SJCRH30 (cell line): Measurements from ENCODE around the gene COA3. TPM values are rescaled to one million over a fixed set of nuclear protein-coding genes. Genes with fewer than 3 reads are reported as not detected.
"Not testable (repeated sequence)": the region's sequence is repeated elsewhere in the genome, so short reads cannot be mapped to it uniquely, and the experiment has no call there.

Experiments
- DNase-seq, 2 experiments: peaks; one replicate each; pipeline ENCODE4 v3.0.0-alpha.2; 2015 to 2020
- H3K27ac ChIP-seq: fragments of 250-450 bp; sonication (Bioruptor Pico); 2 replicates; pipeline ENCODE4 v1.5.1; 2020; ENCODE audit warnings: mild to moderate bottlenecking, moderate library complexity
- H3K27me3 ChIP-seq: fragments of 250-450 bp; sonication (Bioruptor Pico); 2 replicates; pipeline ENCODE4 v1.5.1; 2020; ENCODE audit warnings: mild to moderate bottlenecking, moderate library complexity
- H3K36me3 ChIP-seq: fragments of 250-450 bp; sonication (Bioruptor Pico); 2 replicates; pipeline ENCODE4 v1.5.1; 2020; ENCODE audit warnings: mild to moderate bottlenecking, moderate library complexity
- H3K4me1 ChIP-seq: fragments of 250-450 bp; sonication (Bioruptor Pico); 2 replicates; pipeline ENCODE4 v1.5.1; 2020; ENCODE audit warnings: mild to moderate bottlenecking, moderate library complexity
- H3K4me3 ChIP-seq: fragments of 250-450 bp; sonication (Bioruptor Pico); 2 replicates; pipeline ENCODE4 v1.5.1; 2020; ENCODE audit warnings: mild to moderate bottlenecking, moderate library complexity
- H3K9me3 ChIP-seq: fragments of 250-450 bp; sonication (Bioruptor Pico); replicated peaks from 2 replicates; pipeline ENCODE4 v1.5.1; 2020; ENCODE audit warnings: mild to moderate bottlenecking, moderate library complexity
- total RNA-seq: library from RNA; depleted of rRNA; stranded (reverse); fragments of >200 nt; shearing (Covaris generic); gene quantifications from 2 replicates; pipeline ENCODE4 v1.2.3, GENCODE V29; 2014

Gene COA3
- total RNA-seq, 1 experiment from 2014 or later, result 107 TPM

- H3K4me1 ChIP-seq, result no peaks in the 10 kb centered on the region
- DNase-seq, result no peak
- H3K36me3 ChIP-seq, result peaks cover 13% of the 10 kb centered on the region
- no peak within 1 kb of the TSS for H3K27ac ChIP-seq
- H3K27me3 ChIP-seq, result no peaks in the 10 kb centered on the region
- H3K4me3 ChIP-seq, result no peak within 1 kb of the TSS
- H3K9me3 ChIP-seq, result no peaks in the 10 kb centered on the region
Observed at GRCh38 chr17:42779936-42780850, 18.3 kb downstream of the COA3 start, which contains the start of gene WNK4. Gene WNK4 (plus strand): TSS chr17:42780610. CDS start chr17:42780699, 89 bp downstream.

DNA sequence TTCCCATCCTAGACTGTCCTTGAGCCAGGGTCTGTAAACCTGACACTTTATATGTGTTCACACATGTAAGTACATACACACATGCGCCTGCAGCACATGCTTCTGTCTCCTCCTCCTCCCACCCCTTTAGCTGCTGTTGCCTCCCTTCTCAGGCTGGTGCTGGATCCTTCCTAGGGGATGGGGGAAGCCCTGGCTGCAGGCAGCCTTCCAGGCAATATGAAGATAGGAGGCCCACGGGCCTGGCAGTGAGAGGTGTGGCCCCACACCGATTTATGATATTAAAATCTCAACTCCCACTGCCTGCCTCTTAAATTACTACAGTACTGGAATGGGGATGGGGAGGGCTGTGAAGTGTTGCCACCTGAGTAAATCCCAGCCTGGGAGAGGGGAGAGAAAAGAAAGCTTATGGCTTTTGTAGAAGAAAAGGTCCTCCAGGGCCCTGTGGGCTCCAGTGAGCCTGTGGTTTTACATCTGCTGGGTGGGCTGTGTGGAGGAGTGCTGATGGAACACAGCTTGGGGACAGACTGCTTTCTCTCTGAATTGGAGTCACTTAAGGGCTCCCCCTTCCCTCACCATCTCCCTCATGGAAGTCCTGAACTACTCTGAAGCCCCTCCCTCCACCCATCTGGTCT, 19.1 kb downstream of the COA3 start:
- no peak for DNase-seq
- no peaks in the 10 kb centered on the region for H3K9me3 ChIP-seq
- no peak overlapping the region for H3K27ac ChIP-seq

GRCh38 chr17:42778570-42778969, 19.9 kb downstream of the COA3 start:
- Histone ChIP-seq H3K27me3 (no peaks in the 10 kb centered on the region), H3K4me1 (peaks cover 9% of the 10 kb centered on the region; the same call in 1 of the 2 replicates), H3K4me3 (no peak overlapping the region), H3K9me3 (no peaks in the 10 kb centered on the region), H3K36me3 (peaks cover 13% of the 10 kb centered on the region), H3K27ac (no peak overlapping the region)
- DNase-seq, result no peak

More for the DNA sequence above, 19.1 kb downstream of the COA3 start:
- Histone ChIP-seq H3K4me3 (no peak overlapping the region), H3K36me3 (peaks cover 13% of the 10 kb centered on the region), H3K4me1 (peaks cover 5% of the 10 kb centered on the region; the same call in 1 of the 2 replicates), H3K27me3 (no peaks in the 10 kb centered on the region)

- H3K4me3 ChIP-seq, result no peak overlapping the region
- H3K4me1 ChIP-seq, result peaks cover 9% of the 10 kb centered on the region; the same call in 1 of the 2 replicates
- DNase-seq, result no peak
- H3K27me3 ChIP-seq, result no peaks in the 10 kb centered on the region
- H3K27ac ChIP-seq, result no peak overlapping the region
- H3K36me3 ChIP-seq, result peaks cover 13% of the 10 kb centered on the region
- H3K9me3 ChIP-seq, result no peaks in the 10 kb centered on the region
Observed at GRCh38 chr17:42775534-42776098, 22.9 kb downstream of the COA3 start.

GRCh38 chr17:42774066-42774745, 24.3 kb downstream of the COA3 start:
- no peak for DNase-seq
- Histone ChIP-seq H3K4me1 (peaks cover 9% of the 10 kb centered on the region; the same call in 1 of the 2 replicates), H3K27ac (peak overlapping the region; percentile 71)

GRCh38 chr17:42773290-42774035, 25.0 kb downstream of the COA3 start, which contains the start of gene VPS25:
Gene VPS25 (plus strand): TSS chr17:42773449. CDS start chr17:42773476, 27 bp downstream.
- peak; percentile 84 to 89 for DNase-seq
- Histone ChIP-seq H3K9me3 (no peaks in the 10 kb centered on the region), H3K27ac (peak within 1 kb of the TSS; percentile 71), H3K4me3 (peak within 1 kb of the TSS; percentile 74), H3K36me3 (peaks cover 8% of the 10 kb centered on the region; the same call in 1 of the 2 replicates), H3K4me1 (peaks cover 9% of the 10 kb centered on the region; the same call in 1 of the 2 replicates), H3K27me3 (no peaks in the 10 kb centered on the region)

More at GRCh38 chr17:42774066-42774745, 24.3 kb downstream of the COA3 start:
- Histone ChIP-seq H3K27me3 (no peaks in the 10 kb centered on the region), H3K4me3 (peak overlapping the region; percentile 74), H3K36me3 (peaks cover 12% of the 10 kb centered on the region), H3K9me3 (no peaks in the 10 kb centered on the region)

DNA sequence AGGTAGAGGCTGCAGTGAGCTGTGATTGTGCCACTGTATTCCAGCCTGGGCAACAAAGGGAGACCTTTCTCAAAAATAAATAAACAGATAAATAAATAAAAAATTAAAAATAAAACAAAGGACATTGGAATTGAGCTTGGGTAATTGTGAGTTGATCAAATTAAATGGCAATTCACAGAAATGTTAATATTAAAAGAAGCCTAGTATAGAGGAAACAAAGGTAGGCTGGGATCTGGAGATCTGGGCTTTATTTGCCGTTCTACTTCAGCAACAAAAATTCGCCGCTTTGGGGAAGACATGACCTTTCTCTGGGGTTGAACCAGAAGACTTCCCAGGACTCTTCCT, 25.6 kb downstream of the COA3 start:
- Histone ChIP-seq H3K4me1 (peaks cover 9% of the 10 kb centered on the region; the same call in 1 of the 2 replicates), H3K27ac (peak overlapping the region; percentile 71), H3K4me3 (peak overlapping the region; percentile 74), H3K27me3 (no peaks in the 10 kb centered on the region), H3K9me3 (no peaks in the 10 kb centered on the region), H3K36me3 (peaks cover 8% of the 10 kb centered on the region; the same call in 1 of the 2 replicates)
- no peak for DNase-seq

DNA sequence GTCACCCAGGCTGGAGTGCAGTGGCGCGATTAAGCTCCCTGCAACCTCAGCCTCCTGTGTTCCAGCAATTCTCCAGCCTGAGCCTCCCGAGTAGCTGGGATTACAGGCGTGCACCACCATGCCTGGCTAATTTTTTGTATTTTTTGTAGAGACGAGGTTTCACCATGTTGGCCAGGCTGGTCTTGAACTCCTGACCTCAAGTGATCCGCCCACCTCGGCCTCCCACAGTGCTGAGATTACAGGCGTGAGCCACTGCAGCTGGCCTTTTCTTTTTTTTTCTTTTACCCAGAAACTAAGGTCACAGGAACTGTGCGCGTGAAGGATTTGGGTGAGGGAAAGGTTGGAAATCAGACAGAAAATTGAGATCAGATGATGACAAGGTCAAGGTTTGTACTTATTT, 28.5 kb downstream of the COA3 start:
- not testable (repeated sequence) for H3K36me3 ChIP-seq, H3K4me1 ChIP-seq, DNase-seq

GRCh38 chr17:42768006-42768405, 30.5 kb downstream of the COA3 start:
- not testable (repeated sequence) for DNase-seq, H3K4me1 ChIP-seq, H3K9me3 ChIP-seq, H3K27me3 ChIP-seq, H3K4me3 ChIP-seq, H3K27ac ChIP-seq, H3K36me3 ChIP-seq

More for the DNA sequence above, 28.5 kb downstream of the COA3 start:
- H3K9me3 ChIP-seq, H3K4me3 ChIP-seq, H3K27me3 ChIP-seq, H3K27ac ChIP-seq: not testable (repeated sequence)

- H3K9me3 ChIP-seq, result no peaks in the 10 kb centered on the region
Observed at GRCh38 chr17:42767512-42767911, 31.0 kb downstream of the COA3 start.

GRCh38 chr17:42766124-42766523, 32.4 kb downstream of the COA3 start:
- no peak for DNase-seq
- no peaks in the 10 kb centered on the region for H3K27me3 ChIP-seq
- peaks cover 7% of the 10 kb centered on the region for H3K4me1 ChIP-seq
- H3K9me3 ChIP-seq, result no peaks in the 10 kb centered on the region
- no peak overlapping the region for H3K27ac ChIP-seq
- H3K36me3 ChIP-seq, result no peaks in the 10 kb centered on the region
- H3K4me3 ChIP-seq, result no peak overlapping the region

More at GRCh38 chr17:42767512-42767911, 31.0 kb downstream of the COA3 start:
- Histone ChIP-seq H3K27ac (no peak overlapping the region), H3K4me3 (no peak overlapping the region), H3K27me3 (no peaks in the 10 kb centered on the region), H3K4me1 (peaks cover 7% of the 10 kb centered on the region), H3K36me3 (no peaks in the 10 kb centered on the region)
- no peak for DNase-seq

DNA sequence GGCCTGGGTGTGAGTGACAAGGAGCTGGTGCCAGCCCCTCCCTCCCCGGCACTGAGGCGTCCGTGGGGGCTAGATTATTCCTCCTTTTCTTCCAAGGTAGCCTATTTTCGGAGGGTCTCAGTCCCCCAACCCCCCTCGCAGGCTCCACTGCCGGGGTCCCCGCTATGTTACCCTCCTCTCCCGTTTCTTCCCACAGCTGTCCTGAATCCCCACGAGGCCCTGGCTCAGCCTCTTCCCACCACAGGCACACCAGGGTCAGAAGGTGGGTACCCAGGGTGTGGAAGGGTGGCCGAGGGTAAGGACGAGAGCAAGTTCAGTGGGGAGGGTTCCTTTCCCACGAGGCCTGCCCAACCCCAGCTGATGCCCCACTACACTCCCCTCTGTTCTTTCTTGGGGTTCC, 36.9 kb downstream of the COA3 start:
- Histone ChIP-seq H3K36me3 (no peaks in the 10 kb centered on the region), H3K9me3 (no peaks in the 10 kb centered on the region), H3K27me3 (no peaks in the 10 kb centered on the region), H3K4me1 (peaks cover 18% of the 10 kb centered on the region), H3K27ac (no peak overlapping the region), H3K4me3 (no peak overlapping the region)
- no peak for DNase-seq

DNA sequence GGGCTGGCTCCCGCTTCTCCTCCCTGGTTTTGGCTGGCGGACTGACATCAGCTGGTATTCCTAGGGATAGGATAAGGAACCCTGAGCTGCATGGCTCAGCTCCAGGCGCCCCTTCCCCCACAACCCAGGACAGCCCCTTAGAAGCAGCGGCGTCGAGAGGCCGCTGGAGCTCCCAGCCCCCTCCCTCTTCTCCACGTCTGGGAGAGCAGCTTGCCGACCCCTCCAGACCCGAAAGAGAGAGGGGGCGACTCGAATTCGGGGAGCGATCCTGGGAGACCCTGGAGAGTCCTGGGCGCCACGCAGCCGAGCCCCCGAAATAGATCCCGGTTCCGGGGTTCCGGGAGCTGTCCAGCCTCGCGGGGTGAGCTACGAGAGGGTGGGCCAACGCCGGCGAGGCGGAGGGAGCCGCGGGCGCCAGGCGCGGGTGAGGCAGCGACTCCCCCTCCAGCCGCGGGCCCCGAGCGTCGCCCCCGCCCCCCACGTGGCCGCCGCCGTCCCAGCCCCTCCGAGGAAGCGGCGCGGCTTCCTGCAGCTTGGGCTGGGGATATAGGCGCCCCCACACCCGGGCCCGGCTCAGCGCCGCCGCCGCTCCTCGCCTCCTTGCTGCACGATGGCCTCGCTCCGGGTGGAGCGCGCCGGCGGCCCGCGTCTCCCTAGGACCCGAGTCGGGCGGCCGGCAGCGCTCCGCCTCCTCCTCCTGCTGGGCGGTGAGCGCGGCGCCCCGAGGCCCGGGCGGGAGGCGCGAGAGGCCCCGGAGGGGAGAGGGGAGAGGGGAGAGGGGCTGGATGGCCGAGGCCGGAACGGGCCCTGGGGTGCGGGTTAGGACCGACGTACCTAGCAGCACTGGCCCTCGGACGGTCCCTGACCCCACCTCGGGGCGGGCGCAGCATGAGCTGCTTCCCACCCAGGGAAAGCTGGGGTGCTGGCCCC, 37.6 kb downstream of the COA3 start, which contains the start of gene RAMP2:
TSS of gene RAMP2 (plus strand) at position 576 of the 930 bp plus-strand sequence. CDS start at position 611, 35 bp downstream.
- peak within 1 kb of the TSS; percentile 26 for H3K27ac ChIP-seq
- DNase-seq, result no peak
- H3K4me3 ChIP-seq, result no peak within 1 kb of the TSS

More for the DNA sequence above, 37.6 kb downstream of the COA3 start, which contains the start of gene RAMP2:
- Histone ChIP-seq H3K36me3 (no peaks in the 10 kb centered on the region), H3K4me1 (peaks cover 18% of the 10 kb centered on the region), H3K9me3 (no peaks in the 10 kb centered on the region), H3K27me3 (no peaks in the 10 kb centered on the region)
